HEK293 (cell line): ENCODE measurements around the gene PCDHB7.
A peak's percentile ranks its signal among the peaks of the same experiment; 100 is the strongest.
"Not testable (repeated sequence)": the region's sequence is repeated elsewhere in the genome, so short reads cannot be mapped to it uniquely, and the experiment has no call there.

Source experiments
- CTCF ChIA-PET: fragments of 350-600 bp; formaldehyde crosslinking; extraction: SDS; loops from one replicate; lab custom pipeline; 2021; ENCODE audit warnings: antibody characterized with exemption; lab: Yijun Ruan, JAX
- POLR2A ChIA-PET: fragments of 300-600 bp; formaldehyde crosslinking; extraction: SDS; loops from one replicate; lab custom pipeline; 2020; ENCODE audit warnings: antibody characterized with exemption, inconsistent platforms; lab: Yijun Ruan, JAX
- H3K27ac ChIP-seq: fragments of 200-500 bp; sonication (Bioruptor generic); 2 replicates; pipeline ENCODE4 v1.5.1; 2014; ENCODE audit warnings: low read depth, low read length, control low read depth, inconsistent platforms; ENCODE audit errors: extremely low read depth
- H3K36me3 ChIP-seq, 2 experiments: fragments of 200-500 bp in 1 of 2; sonication (Bioruptor generic) in 1 of 2; 1 replicate in 1 of 2; 2 replicates in 1 of 2; pipeline ENCODE4 v1.5.1; 2014 to 2017; ENCODE audit warnings: inconsistent platforms in 2 of 2, low read length in 2 of 2; ENCODE audit not compliant: control insufficient read depth in 2 of 2, insufficient read depth in 1 of 2
- H3K4me1 ChIP-seq: fragments of 200-500 bp; sonication (Bioruptor generic); 2 replicates; pipeline ENCODE4 v1.5.1; 2014; ENCODE audit warnings: mild to moderate bottlenecking, low read length, inconsistent platforms; ENCODE audit not compliant: control insufficient read depth, insufficient read depth
- H3K4me3 ChIP-seq: 2 replicates; pipeline ENCODE4 v1.5.1; 2011; ENCODE audit warnings: low read depth, mild to moderate bottlenecking, control low read depth, low read length, moderate library complexity
- H3K9me3 ChIP-seq: fragments of 200-500 bp; sonication (Bioruptor generic); 2 replicates; pipeline ENCODE4 v1.5.1; 2014; ENCODE audit warnings: low read depth, low read length, inconsistent platforms; ENCODE audit not compliant: control insufficient read depth, insufficient read depth
- KLF10 ChIP-seq: fragments of 450-650 bp; IDR thresholded peaks from 2 replicates; pipeline ENCODE4 v1.5.1; 2018; ENCODE audit warnings: missing biosample characterization, mild to moderate bottlenecking, missing genetic modification characterization
- PRDM2 ChIP-seq: fragments of 450-650 bp; formaldehyde crosslinking; IDR thresholded peaks from 2 replicates; pipeline ENCODE4 v1.5.1; 2016; ENCODE audit warnings: missing biosample characterization, missing genetic modification characterization, borderline replicate concordance
- SCRT1 ChIP-seq: fragments of 450-650 bp; formaldehyde crosslinking; IDR thresholded peaks from 2 replicates; pipeline ENCODE4 v1.5.1; 2016; ENCODE audit warnings: missing biosample characterization, missing genetic modification characterization, borderline replicate concordance
- ZBTB49 ChIP-seq: fragments of 450-650 bp; formaldehyde crosslinking; IDR thresholded peaks from 2 replicates; pipeline ENCODE4 v1.5.1; 2016; ENCODE audit warnings: missing biosample characterization, missing genetic modification characterization, low read depth
- ZBTB7A ChIP-seq: fragments of 450-650 bp; formaldehyde crosslinking; IDR thresholded peaks from 2 replicates; pipeline ENCODE4 v1.5.1; 2016; ENCODE audit warnings: low read depth, missing biosample characterization, missing genetic modification characterization
- ZFP69B ChIP-seq: fragments of 450-650 bp; formaldehyde crosslinking; IDR thresholded peaks from 2 replicates; pipeline ENCODE4 v1.5.1; 2016; ENCODE audit warnings: missing biosample characterization, missing genetic modification characterization
- ZNF112 ChIP-seq: fragments of 450-650 bp; formaldehyde crosslinking; IDR thresholded peaks from 2 replicates; pipeline ENCODE4 v1.5.0; 2017; ENCODE audit warnings: missing biosample characterization, missing genetic modification characterization
- ZNF121 ChIP-seq: fragments of 450-650 bp; formaldehyde crosslinking; IDR thresholded peaks from 2 replicates; pipeline ENCODE4 v1.5.1; 2016; ENCODE audit warnings: missing biosample characterization, missing genetic modification characterization
- ZNF19 ChIP-seq: fragments of 450-650 bp; formaldehyde crosslinking; IDR thresholded peaks from 2 replicates; pipeline ENCODE4; 2016; ENCODE audit warnings: missing biosample characterization, missing genetic modification characterization, low read depth
- ZNF221 ChIP-seq: fragments of 450-650 bp; formaldehyde crosslinking; IDR thresholded peaks from 2 replicates; pipeline ENCODE4 v1.5.1; 2017; ENCODE audit warnings: missing biosample characterization, missing genetic modification characterization, borderline replicate concordance
- ZNF596 ChIP-seq: fragments of 450-650 bp; IDR thresholded peaks from 2 replicates; pipeline ENCODE4 v1.5.0; 2018; ENCODE audit warnings: missing biosample characterization, mild to moderate bottlenecking, missing genetic modification characterization, moderate library complexity
- ZNF654 ChIP-seq: fragments of 450-650 bp; formaldehyde crosslinking; IDR thresholded peaks from 2 replicates; pipeline ENCODE4 v1.5.1; 2016; ENCODE audit warnings: low read depth, missing biosample characterization, missing genetic modification characterization

The PCDHB7 gene

GRCh38 chr5:141175933-141176332, 3.5 kb downstream of the PCDHB7 start:
- POLR2A ChIA-PET, result no interaction called here
- H3K9me3 ChIP-seq, result no peaks in the 10 kb centered on the region

GRCh38 chr5:141177577-141178191, 5.2 kb downstream of the PCDHB7 start, which contains the start of gene PCDHB8:
PCDHB8 (plus strand) TSS chr5:141177790; CDS start chr5:141178035, 245 bp downstream.
- peak; percentile 6; the same call in 1 of the 2 replicates for TF ChIP-seq ZNF654 (tag by site-specific recombination)
- CTCF ChIA-PET, result interaction anchor here (0.9 to 1.8 kb wide), 4 partner anchors 9 to 386 kb away, joined by 3 to 11 read pairs (median 4); partner anchors contain the start of gene PCDHB9
- H3K4me1 ChIP-seq, H3K36me3 ChIP-seq, POLR2A ChIA-PET, H3K4me3 ChIP-seq, H3K9me3 ChIP-seq, H3K27ac ChIP-seq: not testable (repeated sequence)

More at GRCh38 chr5:141175933-141176332, 3.5 kb downstream of the PCDHB7 start:
- TF ChIP-seq ZNF221 (tag by site-specific recombination) (no peak), SCRT1 (no peak), ZNF596 (tag by site-specific recombination) (no peak), ZNF112 (tag by site-specific recombination) (no peak), KLF10 (tag by site-specific recombination) (no peak), ZBTB49 (tag by site-specific recombination) (no peak), ZFP69B (no peak), PRDM2 (tag by site-specific recombination) (no peak), ZNF121 (tag by site-specific recombination) (no peak), ZNF19 (no peak), ZBTB7A (no peak)
- no peak overlapping the region for H3K4me3 ChIP-seq
- CTCF ChIA-PET, result no interaction called here
- H3K27ac ChIP-seq, result no peak overlapping the region
- no peaks in the 10 kb centered on the region for H3K4me1 ChIP-seq
- no peaks in the 10 kb centered on the region for H3K36me3 ChIP-seq

DNA sequence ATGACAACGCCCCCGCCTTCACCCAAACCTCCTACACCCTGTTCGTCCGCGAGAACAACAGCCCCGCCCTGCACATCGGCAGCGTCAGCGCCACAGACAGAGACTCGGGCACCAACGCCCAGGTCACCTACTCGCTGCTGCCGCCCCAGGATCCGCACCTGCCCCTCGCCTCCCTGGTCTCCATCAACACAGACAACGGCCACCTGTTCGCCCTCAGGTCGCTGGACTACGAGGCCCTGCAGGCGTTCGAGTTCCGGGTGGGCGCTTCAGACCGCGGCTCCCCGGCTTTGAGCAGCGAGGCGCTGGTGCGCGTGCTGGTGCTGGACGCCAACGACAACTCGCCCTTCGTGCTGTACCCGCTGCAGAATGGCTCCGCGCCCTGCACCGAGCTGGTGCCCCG, 6.9 kb downstream of the PCDHB7 start:
- CTCF ChIA-PET, H3K36me3 ChIP-seq, H3K27ac ChIP-seq, H3K4me1 ChIP-seq, H3K9me3 ChIP-seq, POLR2A ChIA-PET, H3K4me3 ChIP-seq: not testable (repeated sequence)

GRCh38 chr5:141179876-141180275, 7.4 kb downstream of the PCDHB7 start:
- POLR2A ChIA-PET, result not testable (repeated sequence)

More at GRCh38 chr5:141179876-141180275, 7.4 kb downstream of the PCDHB7 start:
- H3K36me3 ChIP-seq, H3K4me3 ChIP-seq, H3K4me1 ChIP-seq, H3K9me3 ChIP-seq, CTCF ChIA-PET, H3K27ac ChIP-seq: not testable (repeated sequence)
